Measurements from ENCODE around the gene LYRM2.

GRCh38 chr6:89581689-89582088 lies 56.9 kb downstream of the LYRM2 start:
- TF ChIP-seq CTCF (IDR thresholded peaks at IDR 0.05; ENCODE audit: low read length) (no peak), EZH2 (optimal IDR thresholded peaks at IDR 0.05; ENCODE audit: low read depth, low read length) (no peak), EZH2phosphoT487 (IDR thresholded peaks at IDR 0.05; ENCODE audit: low read length) (no peak)

All from MM.1S (cell line).